Activated naive CD4-positive, alpha-beta T cell treated with Interleukin-2 at 50 U/mL for 16 hours (primary cell): ENCODE data around the gene RABL6.
A peak's percentile ranks its signal among the peaks of the same experiment; 100 is the strongest.
"Not testable (repeated sequence)": the region's sequence is repeated elsewhere in the genome, so short reads cannot be mapped to it uniquely, and the experiment has no call there.

ENCODE experiments used
- DNase-seq: peaks from one replicate; pipeline ENCODE4 v3.0.0-alpha.2; 2020

Gene RABL6, protein sequence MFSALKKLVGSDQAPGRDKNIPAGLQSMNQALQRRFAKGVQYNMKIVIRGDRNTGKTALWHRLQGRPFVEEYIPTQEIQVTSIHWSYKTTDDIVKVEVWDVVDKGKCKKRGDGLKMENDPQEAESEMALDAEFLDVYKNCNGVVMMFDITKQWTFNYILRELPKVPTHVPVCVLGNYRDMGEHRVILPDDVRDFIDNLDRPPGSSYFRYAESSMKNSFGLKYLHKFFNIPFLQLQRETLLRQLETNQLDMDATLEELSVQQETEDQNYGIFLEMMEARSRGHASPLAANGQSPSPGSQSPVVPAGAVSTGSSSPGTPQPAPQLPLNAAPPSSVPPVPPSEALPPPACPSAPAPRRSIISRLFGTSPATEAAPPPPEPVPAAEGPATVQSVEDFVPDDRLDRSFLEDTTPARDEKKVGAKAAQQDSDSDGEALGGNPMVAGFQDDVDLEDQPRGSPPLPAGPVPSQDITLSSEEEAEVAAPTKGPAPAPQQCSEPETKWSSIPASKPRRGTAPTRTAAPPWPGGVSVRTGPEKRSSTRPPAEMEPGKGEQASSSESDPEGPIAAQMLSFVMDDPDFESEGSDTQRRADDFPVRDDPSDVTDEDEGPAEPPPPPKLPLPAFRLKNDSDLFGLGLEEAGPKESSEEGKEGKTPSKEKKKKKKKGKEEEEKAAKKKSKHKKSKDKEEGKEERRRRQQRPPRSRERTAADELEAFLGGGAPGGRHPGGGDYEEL

DNA sequence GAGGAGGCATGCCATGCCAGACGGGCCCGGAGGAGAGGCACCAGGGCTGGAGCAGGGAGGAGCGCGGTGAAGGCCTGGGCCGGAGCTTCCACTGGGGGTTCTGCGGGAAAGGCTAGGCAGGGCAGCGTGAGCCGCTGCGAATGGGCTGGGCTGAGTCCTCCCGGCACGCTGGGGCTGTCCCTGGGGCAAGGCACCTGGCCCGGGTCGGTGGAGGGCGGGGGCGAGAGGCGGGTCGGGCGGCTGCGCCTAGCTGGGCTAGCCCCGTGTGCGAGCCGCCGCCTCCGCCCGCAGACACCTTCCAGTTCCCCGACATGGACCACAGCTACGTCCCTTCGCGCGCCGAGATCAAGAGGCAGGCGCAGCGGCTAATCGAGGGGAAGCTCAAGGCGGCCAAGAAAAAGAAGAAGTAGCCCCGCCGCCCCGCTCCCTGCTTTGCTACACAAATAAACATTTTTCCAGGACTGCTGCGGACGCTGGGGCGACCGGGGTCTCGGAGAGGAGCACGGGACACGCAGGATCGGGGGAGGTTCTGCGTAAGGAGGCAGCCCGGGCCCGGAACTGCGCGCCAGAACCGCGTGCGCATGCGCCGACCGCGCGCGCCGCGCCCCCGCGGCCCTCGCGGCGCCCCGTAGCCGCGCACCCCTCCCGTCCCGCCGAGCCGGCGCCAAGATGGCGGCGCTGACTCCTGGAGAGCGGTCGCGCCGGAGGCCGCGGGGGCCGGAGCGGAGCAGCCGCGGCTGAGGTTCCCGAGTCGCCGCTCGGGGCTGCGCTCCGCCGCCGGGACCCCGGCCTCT lies at the start of gene RABL6:
Gene RABL6, plus strand, starts transcription at position 668 of the 794 bp plus-strand sequence. CDS start 249 bp downstream, outside the sequence.
- DNase-seq = peak; percentile 83

DNA sequence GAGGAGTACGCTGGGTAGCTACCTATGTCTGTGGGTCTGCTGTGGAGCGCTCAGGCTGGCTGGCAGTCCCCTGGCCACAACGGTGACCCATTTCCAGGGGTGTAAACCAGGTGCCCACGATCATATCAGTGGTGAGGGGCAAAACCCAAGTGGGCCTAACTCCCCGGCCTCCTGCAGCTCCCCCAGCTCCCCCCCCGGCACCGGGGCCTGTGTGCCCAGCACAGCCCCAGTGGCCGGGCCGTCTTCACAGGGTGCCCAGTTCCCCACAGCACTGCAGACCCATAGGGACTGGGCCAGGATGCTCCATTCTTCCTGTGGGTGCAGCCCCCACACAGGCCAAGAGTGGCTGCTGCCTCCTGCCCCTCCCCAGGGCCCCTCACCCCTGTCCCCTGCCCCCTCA lies 48.7 kb upstream of the RABL6 start:
- no peak for DNase-seq

DNA sequence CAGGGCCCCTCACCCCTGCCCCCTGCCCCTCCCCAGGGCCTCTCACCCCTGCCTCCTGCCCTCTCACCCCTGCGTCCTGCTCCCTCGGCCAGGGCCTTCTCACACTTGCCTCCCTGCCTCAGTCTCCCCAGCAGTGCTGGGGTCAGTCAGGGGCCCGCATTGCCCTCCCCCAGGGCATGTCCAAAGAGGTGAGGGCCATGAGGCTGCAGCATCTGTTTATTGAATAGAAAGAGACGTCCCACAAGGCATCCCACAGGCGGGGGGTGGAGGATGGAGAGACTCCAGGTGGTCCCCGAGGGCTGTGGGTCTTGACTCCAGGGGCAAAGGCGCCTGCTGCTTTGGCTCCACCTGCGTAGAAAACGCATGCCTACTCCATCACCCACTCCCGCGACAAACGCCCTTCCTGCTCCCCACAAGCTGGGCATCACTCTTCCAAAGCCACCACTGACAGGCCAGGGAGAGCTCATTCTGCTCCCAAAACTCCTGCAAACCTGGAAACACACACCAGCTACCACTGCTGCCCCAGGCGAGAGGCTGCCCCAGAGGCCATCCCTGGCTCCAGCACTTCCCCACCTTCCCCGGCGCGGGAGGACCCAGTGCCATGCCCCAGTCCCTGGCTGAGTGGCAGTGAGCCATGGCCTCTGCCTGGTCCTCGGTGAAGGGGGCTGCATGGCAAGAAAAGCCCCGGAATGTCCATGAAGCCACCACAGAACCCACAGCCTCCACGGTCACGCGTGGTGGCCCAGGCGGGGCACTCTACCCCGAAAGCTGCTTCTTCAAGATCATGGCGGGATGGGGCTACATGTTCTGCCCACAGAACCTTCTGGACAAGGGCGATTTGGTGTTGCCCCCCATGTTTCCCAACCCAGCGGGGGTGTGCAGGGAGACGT lies 48.1 kb upstream of the RABL6 start:
- no peak for DNase-seq

DNA sequence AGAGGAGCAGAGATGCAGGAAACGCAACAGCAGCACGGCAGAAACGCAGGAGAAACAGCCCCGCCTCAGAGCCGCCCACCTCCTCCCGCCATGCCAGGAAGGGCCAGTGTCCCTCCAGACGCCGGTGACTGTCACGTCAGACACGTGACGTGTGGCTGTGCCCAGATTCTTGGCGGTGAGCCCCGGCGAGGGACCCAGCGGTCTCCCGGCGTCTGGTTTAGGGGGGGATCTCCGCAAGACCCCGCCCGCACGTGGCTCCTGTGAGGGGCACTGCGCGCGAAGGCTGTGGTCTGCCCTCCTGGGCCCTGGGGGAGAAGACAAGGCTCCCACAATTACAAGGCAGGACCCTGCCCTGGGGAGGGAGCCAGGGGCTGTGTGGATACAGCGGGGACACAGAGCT lies 47.3 kb upstream of the RABL6 start:
- no peak for DNase-seq

DNA sequence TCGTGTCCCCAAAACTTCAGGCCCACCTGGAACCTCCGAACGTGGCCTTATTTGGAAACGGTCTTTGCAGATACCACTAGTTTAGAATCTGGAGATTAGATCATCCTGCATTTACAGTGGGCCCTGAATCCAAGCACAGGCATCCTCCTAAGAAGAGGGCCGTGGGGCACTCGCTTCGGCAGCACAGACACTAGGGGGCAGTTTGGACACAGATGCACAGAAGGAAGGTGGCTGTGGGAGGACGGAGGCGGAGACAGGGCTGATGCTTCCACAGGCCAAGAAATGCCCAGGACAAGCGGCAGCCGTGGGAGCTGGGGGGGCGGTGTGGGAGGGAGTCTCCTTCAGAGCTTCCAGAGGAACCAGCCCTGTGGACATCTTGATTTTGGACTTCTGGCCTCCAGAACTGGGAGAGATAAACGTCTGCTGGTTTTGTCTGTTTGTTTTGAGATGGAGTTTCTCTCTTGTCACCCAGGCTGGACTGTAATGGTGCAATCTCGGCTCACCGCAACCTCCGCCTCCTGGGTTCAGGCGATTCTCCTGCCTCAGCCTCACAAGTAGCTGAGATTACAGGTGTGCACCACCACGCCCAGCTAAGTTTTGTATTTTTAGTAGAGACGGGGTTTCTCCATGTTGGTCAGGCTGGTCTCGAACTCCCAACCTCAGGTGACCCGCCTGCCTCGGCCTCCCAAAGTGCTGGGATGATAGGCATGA lies 46.8 kb upstream of the RABL6 start:
- DNase-seq = peak; percentile 28

DNA sequence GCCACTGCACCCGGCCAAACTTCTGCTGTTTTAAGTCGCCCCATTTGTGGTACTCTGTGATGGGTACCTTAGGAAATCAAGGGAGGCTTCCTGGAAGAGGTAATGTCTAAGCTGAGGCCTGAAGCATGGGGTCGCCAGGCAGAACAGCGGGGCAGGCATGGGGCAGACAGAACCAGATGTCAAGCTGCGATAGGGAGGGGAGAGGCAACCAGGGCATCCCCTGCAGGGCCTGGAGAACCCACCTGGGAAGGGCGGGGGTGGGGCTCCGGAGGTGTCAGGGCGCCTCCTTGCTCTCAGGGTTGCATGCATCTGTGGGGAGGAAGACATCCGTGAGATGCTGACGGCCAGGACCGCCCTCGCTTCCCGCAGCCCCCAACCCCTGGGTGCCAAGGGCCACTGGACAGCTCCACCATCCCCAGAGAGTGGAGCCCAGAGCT lies 46.2 kb upstream of the RABL6 start:
- DNase-seq = no peak

DNA sequence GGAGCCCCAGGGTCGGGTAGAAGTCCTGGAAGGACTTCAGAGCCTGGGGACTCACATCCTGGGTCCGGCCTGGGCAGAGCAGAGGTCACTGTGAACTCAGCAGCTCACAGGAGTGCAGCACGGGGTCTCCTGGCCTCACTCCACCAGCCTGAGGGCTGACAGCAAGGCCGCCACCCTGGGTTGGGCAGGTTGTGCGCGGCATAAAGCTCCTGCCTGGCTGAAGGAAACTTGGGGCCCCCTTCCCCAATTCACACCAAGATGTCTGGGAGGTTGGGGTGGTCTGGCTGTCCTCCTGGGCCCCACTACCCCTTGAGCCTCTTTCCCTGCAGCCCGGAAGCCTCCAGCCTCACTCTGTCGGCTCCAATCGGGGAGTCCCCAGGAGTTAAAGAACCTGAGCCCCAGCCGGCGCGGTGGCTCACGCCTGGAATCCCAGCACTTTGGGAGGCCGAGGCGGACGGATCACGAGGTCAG lies 45.5 kb upstream of the RABL6 start:
- DNase-seq = no peak

DNA sequence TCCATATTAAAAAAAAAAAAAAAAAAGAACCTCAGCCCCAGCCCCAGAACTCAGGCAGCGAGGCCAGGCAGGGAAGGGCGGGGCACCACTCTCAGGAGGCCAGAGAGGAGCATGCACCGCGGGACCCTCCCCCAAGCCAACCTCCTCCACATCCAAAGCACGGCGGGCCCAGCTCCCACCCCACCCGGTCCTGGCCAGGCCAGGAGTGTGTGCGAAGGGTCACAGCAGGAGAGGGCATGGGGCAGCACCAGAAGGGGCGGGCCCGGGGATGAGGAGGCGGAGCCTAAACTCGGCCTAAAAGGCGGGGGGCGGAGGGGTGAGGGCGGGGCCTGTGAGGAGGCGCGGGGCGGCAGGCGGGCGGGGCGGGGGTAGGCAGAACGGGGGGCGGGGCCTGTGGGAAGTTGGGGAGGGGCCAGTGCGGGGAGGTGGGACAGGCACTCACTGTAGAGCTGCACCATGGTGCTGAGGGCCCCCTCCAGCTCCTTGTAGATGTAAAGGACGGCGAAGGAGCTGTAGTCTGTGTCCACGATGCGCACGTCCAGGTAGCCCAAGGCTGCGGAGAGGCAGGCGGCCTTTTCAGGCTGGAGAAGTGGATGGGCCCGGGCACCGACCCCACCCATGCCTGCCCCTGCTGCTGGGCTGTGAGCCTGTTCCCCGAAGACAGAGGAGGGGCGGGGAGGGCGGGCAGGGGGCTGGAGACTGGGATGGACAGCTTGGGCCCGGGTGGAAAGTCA lies 44.7 kb upstream of the RABL6 start:
- DNase-seq = peak; percentile 40

DNA sequence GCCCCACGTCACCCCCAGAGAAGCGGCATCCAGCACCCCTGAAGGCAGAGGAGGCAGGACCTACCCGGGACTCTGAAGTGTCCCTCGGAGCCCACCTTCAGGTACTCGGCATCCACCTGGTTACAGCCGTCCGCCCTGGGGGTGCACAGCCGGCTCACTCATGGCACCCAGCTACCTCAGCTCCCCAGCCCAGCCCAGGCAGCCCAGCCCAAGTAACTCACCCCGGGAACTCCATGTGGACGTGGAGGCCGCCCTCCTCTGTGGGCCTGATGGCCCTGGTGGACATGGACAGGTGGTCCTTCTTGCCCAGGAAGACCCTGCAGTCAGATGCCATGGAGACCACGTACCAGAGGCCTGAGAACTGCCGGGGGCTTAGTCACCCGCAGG lies 44.1 kb upstream of the RABL6 start:
- no peak for DNase-seq

DNA sequence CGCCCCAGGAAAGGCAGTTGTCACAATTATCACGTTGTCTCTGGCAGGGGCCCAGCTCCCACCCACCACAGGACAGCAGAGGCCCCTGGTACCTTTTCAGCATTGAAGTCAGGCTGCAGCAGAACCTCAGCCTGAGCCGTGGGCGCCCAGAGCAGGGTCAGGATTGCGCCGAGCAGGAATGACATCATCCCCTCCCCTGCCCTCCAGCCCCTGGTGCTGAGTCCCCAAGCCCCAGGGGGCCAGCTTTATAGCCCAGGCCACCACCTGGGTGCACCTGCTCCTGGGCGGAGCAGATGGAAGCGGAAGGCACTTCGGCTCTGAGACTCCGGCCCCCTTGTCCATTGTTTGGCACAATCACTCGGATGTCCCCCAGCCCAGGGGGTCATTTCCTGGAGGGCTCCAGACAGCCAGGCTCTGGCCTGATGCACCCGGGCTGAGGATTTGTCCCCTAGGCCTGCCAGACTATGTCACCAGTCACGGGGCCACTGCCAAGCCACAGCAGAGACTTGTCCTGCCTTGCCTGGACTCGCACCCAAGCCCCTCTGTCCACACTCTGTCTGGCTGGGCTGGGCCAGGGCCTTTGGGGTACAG lies 43.4 kb upstream of the RABL6 start, which contains the start of gene LCN15:
Gene LCN15, minus strand, starts transcription at position 218 of the 591 bp plus-strand sequence. Its CDS starts 30 bp downstream, at position 188.
- no peak for DNase-seq

DNA sequence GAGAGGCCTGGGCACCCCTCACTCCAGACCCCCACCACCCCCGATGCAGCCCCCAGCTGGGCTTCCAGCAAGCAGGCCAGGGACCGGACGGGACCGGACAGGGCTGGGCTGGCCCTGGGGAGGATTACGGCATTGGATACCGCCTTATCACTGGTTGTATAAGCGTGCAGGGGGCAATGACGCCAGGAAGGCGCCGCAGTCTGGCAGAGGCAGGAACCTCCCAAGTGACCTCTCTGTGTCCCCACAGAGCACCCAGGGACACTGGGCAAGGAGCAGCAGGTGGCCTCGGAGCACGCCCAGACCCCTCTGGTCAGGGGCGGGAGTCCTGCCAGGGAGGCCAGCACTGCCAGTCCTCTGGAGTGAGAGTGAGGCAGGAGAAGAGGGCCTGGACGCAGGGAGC lies 42.7 kb upstream of the RABL6 start:
- DNase-seq = no peak

DNA sequence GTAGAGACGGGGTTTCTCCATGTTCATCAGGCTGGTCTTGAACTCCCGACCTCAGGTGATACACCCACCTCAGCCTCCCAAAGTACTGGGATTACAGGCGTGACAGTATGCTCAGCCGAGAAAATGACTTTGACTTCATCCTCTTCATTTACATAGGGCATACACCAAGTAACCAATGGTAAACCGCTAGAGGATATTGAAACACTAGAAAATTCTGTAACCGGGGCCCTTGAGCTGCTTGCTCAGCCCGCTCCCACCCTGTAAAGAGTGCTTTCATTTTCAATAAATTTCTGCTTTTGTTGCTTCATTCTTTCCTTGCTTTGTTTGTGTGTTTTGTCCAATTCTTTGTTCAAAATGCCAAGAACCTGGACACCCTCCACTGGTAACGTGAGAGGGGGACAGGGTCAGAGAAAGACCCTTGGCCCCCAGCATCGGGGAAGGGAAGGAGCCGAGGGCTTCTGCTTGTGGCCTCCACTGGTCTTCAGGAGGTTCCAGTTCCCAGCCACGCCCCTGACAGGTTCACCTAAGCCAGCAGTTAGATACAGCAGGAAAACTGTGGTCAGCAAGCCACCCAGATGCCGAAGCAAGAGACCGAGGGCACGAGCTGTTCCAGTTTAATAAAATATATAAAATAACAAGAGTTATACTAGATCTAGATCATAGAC lies 41.9 kb upstream of the RABL6 start:
- DNase-seq = not testable (repeated sequence)

DNA sequence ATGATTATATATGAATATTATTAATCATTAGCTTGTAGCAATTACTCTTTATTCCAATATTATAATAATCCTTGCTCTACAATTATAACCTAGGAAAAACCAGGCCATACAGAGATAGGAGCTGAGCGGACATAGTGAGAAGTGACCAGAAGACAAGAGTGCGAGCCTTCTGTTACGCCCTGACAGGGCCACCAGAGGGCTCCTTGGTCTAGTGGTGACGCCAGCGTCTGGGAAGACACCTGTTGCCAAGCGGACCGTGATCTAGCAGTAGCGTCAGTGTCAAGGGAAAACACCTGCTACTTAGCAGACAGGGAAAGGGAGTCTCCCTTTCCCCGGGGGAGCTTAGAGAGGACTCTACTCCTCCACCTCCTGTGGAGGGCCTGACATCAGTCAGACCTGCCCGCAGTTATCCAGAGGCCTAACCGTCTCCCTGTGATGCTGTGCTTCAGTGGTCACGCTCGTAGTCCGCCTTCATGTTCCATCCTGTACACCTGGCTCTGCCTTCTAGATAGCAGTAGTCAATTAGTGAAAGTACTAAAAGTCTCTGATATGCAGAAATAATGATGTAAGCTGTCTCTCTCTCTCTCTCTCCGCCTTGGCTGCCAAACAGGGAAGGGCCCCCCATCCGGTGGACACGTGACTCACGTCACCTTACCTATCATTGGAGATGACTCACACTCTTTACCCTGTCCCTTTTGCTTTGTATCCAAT lies 41.2 kb upstream of the RABL6 start:
- peak; percentile 60 for DNase-seq

DNA sequence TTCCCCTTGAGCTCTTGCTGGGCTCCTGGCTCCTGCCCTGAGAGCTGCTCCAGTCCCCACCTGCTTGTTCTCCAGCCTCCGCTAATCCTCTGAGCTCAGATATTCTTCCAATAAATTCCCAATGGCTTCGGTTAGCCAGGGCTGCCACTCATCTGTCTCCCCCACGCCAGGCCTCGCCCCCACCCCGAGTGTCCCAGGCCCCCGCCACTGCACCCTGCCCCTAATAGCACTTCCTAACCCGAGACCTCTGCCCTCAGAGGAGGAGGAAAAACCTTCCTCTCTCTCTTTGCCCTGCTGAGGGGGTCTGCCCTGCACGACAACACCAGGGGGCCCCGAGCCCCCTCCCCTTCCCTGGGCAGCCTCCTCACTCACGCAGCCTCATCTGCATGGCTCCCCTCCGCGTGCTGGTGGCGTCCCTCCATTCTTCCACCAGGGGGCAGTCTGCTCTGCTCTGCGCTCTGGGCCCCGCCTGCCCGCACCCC lies 38.0 kb upstream of the RABL6 start:
- DNase-seq = peak; percentile 57

DNA sequence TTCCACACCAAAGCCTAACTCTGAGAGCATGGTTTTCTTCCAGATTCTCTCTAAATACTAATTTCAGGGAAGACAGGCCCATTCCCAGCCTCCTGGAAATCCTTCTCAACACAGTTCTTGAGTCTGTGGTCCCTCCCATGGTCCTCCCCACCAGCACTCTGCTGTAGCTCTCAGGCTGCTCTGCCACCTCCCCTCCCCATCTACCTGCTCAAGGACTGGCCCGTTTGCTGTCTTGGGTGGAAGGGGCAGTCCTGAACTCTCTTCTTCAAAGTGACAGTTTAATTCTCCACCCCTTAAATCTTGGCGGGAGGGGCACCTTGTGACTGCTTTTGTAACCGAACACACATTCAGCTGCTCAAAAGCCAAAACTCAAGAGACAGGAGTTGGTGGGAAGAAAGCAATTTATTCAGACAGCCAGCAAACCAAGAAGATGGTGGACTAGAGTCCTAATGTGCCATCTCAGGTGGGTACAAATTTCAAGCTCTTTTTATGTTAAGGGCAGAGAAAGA lies 35.8 kb upstream of the RABL6 start:
- no peak for DNase-seq

DNA sequence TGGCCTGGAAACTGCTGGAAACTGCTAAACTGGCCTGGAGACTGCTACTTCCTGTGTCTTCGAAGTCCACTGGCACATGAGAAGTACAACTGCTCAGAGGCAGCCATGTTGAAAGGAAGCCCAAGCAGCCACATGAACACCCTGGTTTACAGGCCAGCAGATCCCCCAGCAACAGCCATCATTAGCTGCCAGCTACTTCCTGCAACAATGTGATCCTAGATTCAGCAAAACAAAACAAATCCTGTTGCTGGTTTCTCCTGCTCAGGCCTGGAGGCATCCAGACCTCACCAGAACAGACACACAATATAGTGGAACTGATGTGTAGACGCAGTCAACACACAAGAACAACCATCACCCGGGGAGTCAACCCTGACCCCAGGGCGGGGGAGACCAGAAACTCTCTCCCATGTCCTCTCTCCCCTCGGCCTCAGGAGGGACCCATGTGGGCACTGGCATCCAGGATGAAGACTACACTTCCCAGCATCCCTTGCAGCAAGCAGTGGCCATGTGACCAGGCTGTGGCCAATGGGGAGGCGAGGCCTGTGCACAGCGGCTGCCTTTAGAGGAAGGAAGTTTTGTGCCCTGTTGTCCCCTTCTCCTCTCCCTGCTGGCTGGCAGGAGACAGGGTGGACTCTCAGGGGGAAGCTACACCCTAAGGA lies 34.2 kb upstream of the RABL6 start:
- peak; percentile 20 for DNase-seq

DNA sequence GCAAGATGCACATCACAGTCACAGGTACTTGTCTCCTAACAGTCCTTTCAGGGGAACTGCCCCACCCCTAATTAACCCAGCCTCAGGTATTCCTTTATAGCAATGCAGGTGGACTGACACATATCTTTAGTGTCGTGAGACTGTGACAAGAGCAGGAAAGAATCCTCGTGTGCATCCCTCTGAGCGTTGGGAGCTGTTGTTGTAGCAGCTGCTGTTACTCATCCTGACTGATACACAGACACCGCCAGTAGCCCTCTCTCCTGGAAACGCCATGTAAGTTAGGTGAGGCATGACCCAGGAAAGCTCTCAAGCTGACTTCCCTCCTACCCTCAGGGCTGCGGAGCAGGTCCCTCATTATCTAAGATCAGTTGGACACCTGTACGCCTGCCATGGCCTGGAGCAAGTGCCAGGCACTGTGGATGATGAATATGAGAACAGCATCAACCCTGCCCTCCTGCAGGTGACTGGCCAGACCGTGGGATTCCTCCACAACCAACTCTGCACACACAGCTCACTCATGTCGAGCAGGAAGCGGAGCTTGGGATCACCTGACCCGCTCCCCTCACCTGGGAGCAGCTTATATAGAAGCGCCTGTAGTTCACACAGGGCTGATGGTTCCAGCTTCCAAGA lies 33.2 kb upstream of the RABL6 start:
- no peak for DNase-seq

DNA sequence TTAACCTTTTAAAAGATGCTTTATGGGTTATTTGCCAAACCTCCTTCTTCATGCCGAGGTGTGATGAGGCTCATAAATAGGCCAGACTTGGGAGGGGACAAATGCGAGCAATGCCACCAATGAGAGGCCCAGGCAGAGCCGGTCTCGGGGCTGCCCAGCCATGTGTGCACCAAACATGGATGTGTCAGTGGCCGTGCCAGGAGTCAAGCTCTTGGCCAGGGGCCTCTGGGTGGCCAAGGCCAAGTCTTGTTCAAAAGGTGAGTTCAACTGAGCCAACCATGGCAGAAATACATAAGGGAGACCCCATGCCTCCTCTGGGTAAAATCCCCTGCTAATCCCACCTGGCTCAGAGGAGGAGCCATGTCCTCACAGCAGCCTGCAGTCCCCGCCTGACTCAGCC lies 32.6 kb upstream of the RABL6 start:
- DNase-seq = no peak
